HFFc6 (cell line): Measurements from ENCODE around the gene ZMAT5. TPM values are rescaled to one million over a fixed set of nuclear protein-coding genes. Genes with fewer than 3 reads are reported as not detected.

Experiments
- DNase-seq: peaks from one replicate; pipeline ENCODE4 v3.0.0-alpha.2; 2018
- H3K27ac Mint-ChIP-seq: 2 replicates; pipeline ENCODE4 v1.8.0; 2020; ENCODE audit warnings: mild to moderate bottlenecking, mixed read lengths
- H3K27me3 Mint-ChIP-seq: 2 replicates; pipeline ENCODE4 v1.8.0; 2021; ENCODE audit warnings: mild to moderate bottlenecking, moderate library complexity, mixed read lengths; ENCODE audit not compliant: insufficient read depth
- H3K36me3 Mint-ChIP-seq: 2 replicates; pipeline ENCODE4 v1.8.0; 2021; ENCODE audit warnings: low read depth, mixed read lengths
- H3K4me1 Mint-ChIP-seq: 2 replicates; pipeline ENCODE4 v1.8.0; 2020; ENCODE audit warnings: low read depth, mixed read lengths
- H3K4me3 Mint-ChIP-seq: 2 replicates; pipeline ENCODE4 v1.8.0; 2020; ENCODE audit warnings: mild to moderate bottlenecking, moderate library complexity, mixed read lengths
- H3K9me3 Mint-ChIP-seq: 2 replicates; pipeline ENCODE4 v1.8.0; 2020; ENCODE audit warnings: mild to moderate bottlenecking, mixed read lengths
- CTCF ChIP-seq: fragments of 200-600 bp; sonication (generic); IDR thresholded peaks from 2 replicates; pipeline ENCODE4 v1.5.0; 2021; ENCODE audit warnings: antibody characterized with exemption, mild to moderate bottlenecking
- total RNA-seq, 6 experiments: library from RNA; stranded (reverse); fragmentation: NEBNext Ultra II Directional; extraction: Animal tissue kit (Norgen Biotek cat#: 25700); gene quantifications; 2 replicates in 1 of 6; 3 replicates in 5 of 6; pipeline ENCODE4 v1.2.3, GENCODE V29; 2021

Gene ZMAT5
- total RNA-seq, 6 experiments from 2014 or later, result 24.9 to 28.6 (median 26.1) TPM

DNA sequence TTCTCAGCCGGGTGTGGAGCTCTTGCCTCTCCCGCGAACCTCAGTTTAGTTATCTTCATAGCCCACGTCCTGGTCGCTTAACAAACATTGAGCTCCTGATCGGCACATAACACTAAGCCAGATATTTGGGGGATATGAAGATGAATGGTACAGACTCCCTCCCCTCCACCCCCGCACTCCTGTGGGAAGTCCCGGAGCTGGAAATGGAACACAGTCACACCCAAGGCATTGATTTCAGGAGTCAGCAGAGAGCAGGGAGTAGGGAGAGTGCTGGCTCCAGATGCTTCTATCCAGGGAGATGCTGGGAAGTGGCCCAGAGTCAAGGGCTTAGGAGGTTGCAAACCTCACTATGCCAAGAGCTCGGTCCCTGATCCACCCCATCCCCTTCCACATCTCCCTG, 73.1 kb downstream of the ZMAT5 start:
- DNase-seq, result no peak

DNA sequence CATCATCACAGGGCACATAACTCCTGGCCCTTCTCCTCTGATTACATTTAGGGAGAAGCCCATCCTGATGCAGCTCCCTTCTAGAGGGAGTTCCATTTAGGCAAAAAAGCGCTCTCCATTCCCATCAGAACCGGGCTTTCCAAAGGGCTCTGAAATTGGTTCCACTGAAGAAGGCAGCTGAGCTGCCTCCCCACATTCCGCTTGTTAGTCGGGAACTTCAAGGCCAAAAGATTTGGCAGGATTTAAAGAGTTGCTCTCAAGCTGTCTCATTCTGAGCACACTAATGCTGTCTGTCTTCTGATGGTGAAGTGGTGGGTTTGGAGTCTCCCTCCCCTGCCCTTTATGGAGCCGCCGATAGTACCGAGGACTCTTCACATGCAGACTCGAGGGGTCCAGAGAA, 73.6 kb downstream of the ZMAT5 start:
- H3K27me3 Mint-ChIP-seq, result peaks cover 7% of the 10 kb centered on the region
- H3K36me3 Mint-ChIP-seq, result no peaks in the 10 kb centered on the region; the same call in 1 of the 2 replicates
- no peak overlapping the region for H3K4me3 Mint-ChIP-seq
- H3K9me3 Mint-ChIP-seq, result no peaks in the 10 kb centered on the region
- H3K4me1 Mint-ChIP-seq, result peaks cover 17% of the 10 kb centered on the region
- no peak for TF ChIP-seq CTCF
- no peak overlapping the region for H3K27ac Mint-ChIP-seq
- DNase-seq, result no peak

More for the DNA sequence above, 73.1 kb downstream of the ZMAT5 start:
- Mint-ChIP-seq H3K4me3 (no peak overlapping the region), H3K27me3 (peaks cover 7% of the 10 kb centered on the region), H3K9me3 (no peaks in the 10 kb centered on the region), H3K27ac (no peak overlapping the region), H3K4me1 (peaks cover 17% of the 10 kb centered on the region), H3K36me3 (no peaks in the 10 kb centered on the region; the same call in 1 of the 2 replicates)
- no peak for TF ChIP-seq CTCF

GRCh38 chr22:29692327-29692640, 74.5 kb downstream of the ZMAT5 start:
- H3K4me1 Mint-ChIP-seq, result peaks cover 17% of the 10 kb centered on the region
- H3K4me3 Mint-ChIP-seq, result no peak overlapping the region
- H3K27me3 Mint-ChIP-seq, result peaks cover 7% of the 10 kb centered on the region
- H3K9me3 Mint-ChIP-seq, result no peaks in the 10 kb centered on the region
- no peaks in the 10 kb centered on the region; the same call in 1 of the 2 replicates for H3K36me3 Mint-ChIP-seq
- no peak for TF ChIP-seq CTCF
- no peak for DNase-seq
- H3K27ac Mint-ChIP-seq, result no peak overlapping the region

DNA sequence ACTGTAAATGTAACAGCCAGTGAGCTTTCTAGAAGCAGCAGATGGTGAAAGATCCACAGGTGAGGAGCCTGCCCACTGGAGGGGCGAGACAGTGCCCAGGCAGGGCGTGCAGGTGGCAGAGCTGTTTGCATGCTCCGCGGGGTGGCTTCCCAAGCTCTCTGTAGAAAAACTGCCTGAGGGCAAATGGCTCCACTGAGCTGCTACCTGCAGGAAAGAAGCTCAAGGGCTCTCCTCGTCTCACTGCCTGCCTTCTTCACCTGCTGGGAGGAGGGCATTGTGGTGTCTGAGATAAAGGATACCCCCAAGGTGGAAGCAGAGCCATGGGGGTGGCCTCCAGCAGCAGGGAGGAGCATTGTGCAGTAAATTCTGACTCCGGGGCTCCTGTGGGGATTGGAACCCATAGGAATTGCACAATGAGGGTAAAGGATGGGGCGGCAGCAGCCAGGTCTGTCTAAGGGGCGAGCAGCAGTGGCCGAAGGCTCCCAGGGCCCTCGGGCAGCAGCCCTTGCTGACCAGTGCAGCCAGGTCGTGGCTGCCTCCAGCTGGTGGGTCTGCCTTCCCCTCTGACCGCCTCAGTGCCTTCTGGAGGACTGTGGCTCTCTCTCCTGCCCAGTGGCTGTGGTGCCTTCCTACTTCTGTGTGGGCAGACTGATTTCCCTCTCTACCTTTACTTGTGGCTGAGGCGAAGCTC, 75.0 kb downstream of the ZMAT5 start:
- H3K36me3 Mint-ChIP-seq, result no peaks in the 10 kb centered on the region; the same call in 1 of the 2 replicates
- H3K27me3 Mint-ChIP-seq, result peaks cover 7% of the 10 kb centered on the region
- H3K4me3 Mint-ChIP-seq, result no peak overlapping the region
- peaks cover 17% of the 10 kb centered on the region for H3K4me1 Mint-ChIP-seq
- TF ChIP-seq CTCF, result no peak
- no peak for DNase-seq
- no peak overlapping the region for H3K27ac Mint-ChIP-seq
- no peaks in the 10 kb centered on the region for H3K9me3 Mint-ChIP-seq

DNA sequence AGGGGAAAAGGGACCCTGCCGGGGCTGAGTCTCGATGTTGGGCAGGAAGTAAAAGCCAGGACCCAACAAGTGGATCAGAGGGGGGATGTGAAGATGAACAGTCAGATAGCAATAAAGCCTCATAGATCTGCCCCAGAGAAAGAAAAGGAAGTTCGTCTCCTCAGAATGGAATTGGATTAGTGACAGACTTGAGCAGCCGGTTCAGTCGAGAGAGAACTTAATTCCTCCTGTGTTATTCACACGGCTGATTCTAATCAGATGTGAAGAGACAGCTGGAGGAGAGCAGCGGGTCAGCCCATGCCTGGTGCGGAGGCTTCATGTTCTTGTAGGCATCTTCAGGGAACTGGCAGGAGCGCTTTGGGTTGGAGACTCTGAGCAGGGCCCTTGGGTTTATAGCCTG, 76.3 kb downstream of the ZMAT5 start:
- no peaks in the 10 kb centered on the region; the same call in 1 of the 2 replicates for H3K36me3 Mint-ChIP-seq
- no peak for DNase-seq
- peaks cover under 1% of the 10 kb centered on the region; the same call in 1 of the 2 replicates for H3K27me3 Mint-ChIP-seq
- no peak overlapping the region for H3K4me3 Mint-ChIP-seq
- no peak overlapping the region; the same call in 1 of the 2 replicates for H3K27ac Mint-ChIP-seq
- H3K9me3 Mint-ChIP-seq, result no peaks in the 10 kb centered on the region
- peaks cover 17% of the 10 kb centered on the region for H3K4me1 Mint-ChIP-seq
- TF ChIP-seq CTCF, result no peak
